Stimulated activated CD4-positive, alpha-beta T cell treated with anti-CD3 and anti-CD28 coated beads, Interleukin-15, amount 100 ng/mL, for 24 hours (primary cell): ENCODE measurements around the gene PPP6R3.
"Not testable (repeated sequence)": the region's sequence is repeated elsewhere in the genome, so short reads cannot be mapped to it uniquely, and the experiment has no call there.

Source experiments
- DNase-seq: peaks from one replicate; pipeline ENCODE4 v3.0.0-alpha.2; 2020

The PPP6R3 gene

GRCh38 chr11:68531129-68531693 lies 70.7 kb downstream of the PPP6R3 start:
- DNase-seq: no peak

- no peak for DNase-seq
Observed at GRCh38 chr11:68532727-68533369, 72.3 kb downstream of the PPP6R3 start.

- no peak for DNase-seq
Observed at GRCh38 chr11:68533945-68534344, 73.4 kb downstream of the PPP6R3 start.

GRCh38 chr11:68535098-68535497 lies 74.5 kb downstream of the PPP6R3 start:
- DNase-seq: no peak

DNA sequence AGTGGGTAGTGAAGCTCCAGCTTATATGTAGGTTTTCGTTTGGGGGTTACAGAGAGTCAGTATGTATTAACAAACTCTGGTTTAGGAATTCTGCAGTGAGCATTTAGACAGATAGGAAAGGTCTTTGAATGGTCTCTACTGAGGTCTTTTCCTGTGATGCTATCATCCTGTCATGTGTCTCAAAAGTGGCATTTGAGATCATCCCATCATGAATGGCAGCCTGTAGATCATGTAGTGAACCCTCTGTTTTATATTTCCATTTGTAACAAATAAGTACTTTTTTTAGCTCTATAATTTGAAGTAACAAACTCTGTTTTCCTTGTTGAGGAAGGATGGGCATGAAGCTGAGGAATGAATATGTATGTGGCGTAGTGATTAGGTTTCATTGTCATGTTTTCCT lies 76.2 kb downstream of the PPP6R3 start:
- DNase-seq: no peak

- DNase-seq: no peak
Observed at GRCh38 chr11:68538025-68538424, 77.5 kb downstream of the PPP6R3 start.

- DNase-seq: no peak
Observed at GRCh38 chr11:68539395-68539794, 78.8 kb downstream of the PPP6R3 start.

DNA sequence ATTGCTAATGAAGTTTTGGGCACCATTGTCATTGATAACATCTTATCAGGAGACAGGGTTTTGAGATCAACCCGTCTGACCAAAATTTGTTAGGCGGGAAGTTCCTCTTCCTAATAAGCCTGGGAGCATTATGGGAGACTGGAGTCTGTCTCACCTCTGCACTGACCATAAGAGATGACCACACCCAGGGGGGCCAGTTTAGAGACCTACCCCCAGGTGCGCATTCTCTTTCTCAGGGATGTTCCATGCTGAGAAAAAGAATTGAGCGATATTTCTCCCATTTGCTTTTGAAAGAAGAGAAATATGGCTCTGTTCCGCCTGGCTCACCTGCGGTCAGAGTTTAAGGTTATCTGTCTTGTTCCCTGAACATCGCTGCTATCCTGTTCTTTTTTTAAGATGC lies 80.0 kb downstream of the PPP6R3 start:
- DNase-seq: not testable (repeated sequence)

- no peak for DNase-seq
Observed at GRCh38 chr11:68541116-68541515, 80.6 kb downstream of the PPP6R3 start.

GRCh38 chr11:68541991-68542390 lies 81.4 kb downstream of the PPP6R3 start:
- DNase-seq: no peak

DNA sequence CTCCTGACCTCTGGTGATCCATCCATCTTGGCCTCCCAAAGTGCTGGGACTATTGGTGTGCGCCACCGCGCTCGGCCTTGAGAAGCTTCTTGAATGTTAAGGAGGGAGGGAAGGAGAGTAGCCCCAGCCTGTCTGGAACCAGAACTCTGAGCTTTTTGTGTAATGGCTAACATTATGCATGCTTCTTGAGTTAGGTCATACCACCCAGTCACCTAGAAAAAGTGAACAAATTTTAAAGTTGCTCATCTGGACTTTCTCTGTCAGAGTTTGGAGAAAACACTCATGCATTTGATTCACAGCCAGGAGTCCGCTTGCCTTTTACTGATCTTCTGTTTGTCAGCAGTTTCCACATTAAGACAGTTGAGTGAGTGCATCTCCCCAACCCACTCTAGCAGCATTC lies 82.1 kb downstream of the PPP6R3 start:
- DNase-seq: no peak

GRCh38 chr11:68543594-68543993 lies 83.0 kb downstream of the PPP6R3 start:
- no peak for DNase-seq

DNA sequence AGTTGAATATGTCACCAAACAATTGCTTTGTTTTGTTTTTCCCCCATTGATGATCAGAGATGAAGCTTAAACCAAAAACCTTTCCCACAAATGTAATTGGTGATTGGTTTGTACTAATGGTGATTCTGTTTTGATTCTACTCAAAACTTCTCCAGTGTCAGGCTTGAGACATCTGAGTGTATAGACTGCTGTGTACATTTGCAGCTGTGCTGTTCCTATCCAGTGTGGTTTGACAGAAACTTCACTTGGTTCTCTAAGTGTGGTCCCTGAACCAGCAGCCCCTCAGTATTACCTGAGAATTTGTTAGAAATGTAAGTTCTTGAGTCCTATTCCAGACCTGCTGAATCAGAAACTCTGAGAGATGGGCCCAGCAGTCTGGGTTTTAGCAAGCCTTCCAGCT lies 84.8 kb downstream of the PPP6R3 start:
- no peak for DNase-seq

- no peak for DNase-seq
Observed at GRCh38 chr11:68545796-68546195, 85.2 kb downstream of the PPP6R3 start.

GRCh38 chr11:68546555-68546954 lies 86.0 kb downstream of the PPP6R3 start:
- DNase-seq: no peak

DNA sequence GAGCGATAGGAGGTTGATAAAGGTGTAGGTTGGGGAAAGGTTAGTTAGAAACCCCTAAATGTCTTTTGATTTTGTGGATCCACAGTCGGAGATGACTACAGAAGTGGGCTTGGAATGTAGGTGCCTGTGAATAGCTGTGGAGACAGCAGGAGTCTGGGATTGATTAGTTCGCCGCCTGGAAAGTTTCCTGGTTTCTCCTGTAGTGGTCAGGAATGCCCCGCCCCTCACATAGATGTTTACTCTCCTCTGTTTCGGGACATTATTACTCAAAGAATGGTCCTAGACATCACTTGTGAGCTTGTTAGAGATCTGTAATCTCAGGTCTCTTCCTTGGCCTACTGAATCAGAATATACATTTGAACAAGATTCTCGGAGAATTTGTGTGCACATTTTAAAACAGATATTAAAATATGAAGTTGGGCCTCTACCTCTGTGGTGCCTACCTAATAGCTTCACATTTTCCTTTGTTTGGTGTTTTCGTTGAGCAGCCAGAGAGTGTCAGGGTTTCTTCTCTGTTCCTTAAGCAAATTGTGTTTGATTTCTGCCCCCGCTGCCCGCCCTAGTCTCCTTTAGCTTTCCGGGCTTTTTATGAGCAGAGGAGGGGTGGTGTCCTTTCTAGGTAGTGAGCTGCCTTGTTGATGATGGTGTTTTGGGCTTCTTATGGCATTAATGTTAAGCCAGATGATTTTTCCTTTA lies 89.4 kb downstream of the PPP6R3 start:
- no peak for DNase-seq

GRCh38 chr11:68550485-68550817 lies 89.9 kb downstream of the PPP6R3 start:
- peak; percentile 51 for DNase-seq

- DNase-seq: no peak
Observed at GRCh38 chr11:68551223-68551622, 90.7 kb downstream of the PPP6R3 start.

GRCh38 chr11:68551777-68552176 lies 91.2 kb downstream of the PPP6R3 start:
- no peak for DNase-seq

- no peak for DNase-seq
Observed at GRCh38 chr11:68552542-68552941, 92.0 kb downstream of the PPP6R3 start.

- no peak for DNase-seq
Observed at GRCh38 chr11:68560216-68560615, 99.7 kb downstream of the PPP6R3 start.

DNA sequence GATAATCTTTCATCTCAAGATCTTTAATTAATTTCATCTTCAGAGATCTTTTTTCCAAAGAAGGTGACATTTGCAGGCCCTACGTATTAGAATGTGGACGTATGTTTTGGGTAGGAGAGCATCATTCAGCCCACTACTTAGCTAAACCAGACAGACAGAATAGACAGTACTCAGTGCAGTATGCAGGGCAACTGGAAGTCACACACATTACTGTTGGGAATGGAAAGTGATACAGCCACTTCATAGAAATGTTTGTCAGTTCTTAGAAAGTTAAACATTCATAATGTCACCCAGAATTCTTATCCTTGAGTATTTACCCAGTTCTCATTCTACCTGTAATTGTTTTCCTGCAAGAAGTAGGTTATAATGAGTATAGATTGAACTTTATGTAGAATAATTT lies 102.9 kb downstream of the PPP6R3 start:
- no peak for DNase-seq

DNA sequence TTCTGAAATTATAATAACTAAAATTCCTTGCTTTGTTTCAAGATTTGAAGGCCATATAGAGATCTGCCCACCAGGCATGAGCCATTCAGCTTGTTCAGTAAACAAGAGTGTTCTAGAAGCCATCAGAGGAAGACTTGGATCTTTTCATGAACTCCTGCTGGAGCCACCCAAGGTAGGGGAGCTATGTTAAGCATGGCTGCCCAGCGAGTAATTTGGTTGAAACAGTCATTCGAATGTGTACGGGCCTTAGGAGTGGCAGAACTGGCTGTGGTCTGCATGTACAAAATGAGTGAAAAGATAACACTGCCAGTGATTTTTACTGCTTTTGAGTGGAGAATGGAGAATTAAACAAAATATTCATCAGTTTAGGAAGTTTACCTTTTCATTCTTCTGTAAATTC lies 103.7 kb downstream of the PPP6R3 start:
- no peak for DNase-seq

DNA sequence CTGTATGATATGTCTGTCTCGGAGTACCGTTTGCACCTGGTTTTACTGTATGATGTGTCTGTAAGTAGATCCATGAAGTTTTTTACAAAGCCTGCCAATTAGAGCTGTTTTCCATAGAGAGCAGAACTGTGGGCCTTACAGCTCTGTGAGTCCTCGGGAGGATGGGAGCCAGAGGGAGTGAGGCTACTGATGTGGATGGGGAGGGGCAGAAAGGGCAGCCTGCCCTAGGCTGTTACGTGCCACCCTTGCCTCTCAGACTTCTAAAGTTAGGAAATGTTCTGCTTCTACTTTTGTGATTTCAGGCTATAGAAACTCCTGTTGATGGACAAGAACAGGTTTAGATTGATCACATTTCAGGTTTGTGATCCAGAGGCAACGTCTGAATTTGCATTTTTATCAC lies 105.2 kb downstream of the PPP6R3 start:
- no peak for DNase-seq

- no peak for DNase-seq
Observed at GRCh38 chr11:68567553-68567952, 107.0 kb downstream of the PPP6R3 start.
